Trophoblast cell (in vitro differentiated cells and primary cell): ENCODE results near the gene JAK2. TPM values are rescaled to one million over a fixed set of nuclear protein-coding genes. Genes with fewer than 3 reads are reported as not detected.

ENCODE experiments used
- DNase-seq, 2 donors: peaks; one replicate each; pipeline ENCODE4 v3.0.0-alpha.2; 2016
- H2AFZ ChIP-seq: 2 replicates; pipeline ENCODE4 v1.6.1; 2013; ENCODE audit warnings: low read length, moderate library complexity, mild to moderate bottlenecking; ENCODE audit not compliant: insufficient read depth, poor library complexity
- H2AK5ac ChIP-seq: 2 replicates; pipeline ENCODE4 v1.6.1; 2013; ENCODE audit warnings: mild to moderate bottlenecking, low read length
- H2BK120ac ChIP-seq: 2 replicates; pipeline ENCODE4 v1.6.1; 2013; ENCODE audit warnings: low read length, mild to moderate bottlenecking, moderate library complexity; ENCODE audit not compliant: insufficient read depth, poor library complexity
- H2BK12ac ChIP-seq: 2 replicates; pipeline ENCODE4 v1.6.1; 2013; ENCODE audit warnings: mild to moderate bottlenecking, low read length, moderate library complexity
- H2BK5ac ChIP-seq: 2 replicates; pipeline ENCODE4 v1.6.1; 2013; ENCODE audit warnings: low read length, low read depth, moderate library complexity, mild to moderate bottlenecking; ENCODE audit not compliant: poor library complexity
- H3K14ac ChIP-seq: 2 replicates; pipeline ENCODE4 v1.6.1; 2013; ENCODE audit warnings: mild to moderate bottlenecking, low read length
- H3K18ac ChIP-seq: 2 replicates; pipeline ENCODE4 v1.6.1; 2013; ENCODE audit warnings: mild to moderate bottlenecking, low read length
- H3K23ac ChIP-seq: 2 replicates; pipeline ENCODE4 v1.6.1; 2013; ENCODE audit warnings: low read length
- H3K27ac ChIP-seq: 2 replicates; pipeline ENCODE4 v1.5.1; 2013; ENCODE audit warnings: low read depth, mild to moderate bottlenecking, inconsistent platforms, low read length, moderate library complexity
- H3K27me3 ChIP-seq: 2 replicates; pipeline ENCODE4 v1.6.1; 2013; ENCODE audit warnings: inconsistent platforms, mild to moderate bottlenecking, low read length, moderate library complexity; ENCODE audit not compliant: insufficient read depth
- H3K36me3 ChIP-seq, 2 experiments: 1 replicate in 1 of 2; 2 replicates in 1 of 2; pipeline ENCODE4 v1.6.1; 2013; ENCODE audit warnings: low read length in 2 of 2, mild to moderate bottlenecking in 2 of 2, moderate library complexity in 1 of 2; ENCODE audit not compliant: insufficient read depth in 2 of 2, control insufficient read depth in 1 of 2
- H3K4ac ChIP-seq: 2 replicates; pipeline ENCODE4 v1.6.1; 2013; ENCODE audit warnings: low read depth, mild to moderate bottlenecking, low read length, moderate library complexity
- H3K4me1 ChIP-seq, 2 experiments: 1 replicate in 1 of 2; 2 replicates in 1 of 2; pipeline ENCODE4 v1.6.1; 2013; ENCODE audit warnings: low read length in 2 of 2, mild to moderate bottlenecking in 2 of 2, moderate library complexity in 1 of 2; ENCODE audit not compliant: insufficient read depth in 2 of 2, control insufficient read depth in 1 of 2
- H3K4me2 ChIP-seq: 2 replicates; pipeline ENCODE4 v1.6.1; 2013; ENCODE audit warnings: inconsistent platforms, mild to moderate bottlenecking, low read length, moderate library complexity
- H3K4me3 ChIP-seq: 2 replicates; pipeline ENCODE4 v1.5.1; 2013; ENCODE audit warnings: mild to moderate bottlenecking, low read depth, low read length, inconsistent platforms
- H3K79me1 ChIP-seq: one replicate; pipeline ENCODE4 v1.6.1; 2013; ENCODE audit warnings: low read length
- H3K79me2 ChIP-seq: 2 replicates; pipeline ENCODE4 v1.6.1; 2013; ENCODE audit warnings: low read length, mild to moderate bottlenecking; ENCODE audit not compliant: control insufficient read depth, insufficient read depth, poor library complexity
- H3K9ac ChIP-seq: 2 replicates; pipeline ENCODE4 v1.6.1; 2013; ENCODE audit warnings: mild to moderate bottlenecking, low read length
- H3K9me3 ChIP-seq: 2 replicates; pipeline ENCODE4 v1.6.1; 2013; ENCODE audit warnings: low read depth, mild to moderate bottlenecking, control low read depth, inconsistent platforms, low read length; ENCODE audit not compliant: insufficient read depth
- H4K12ac ChIP-seq: 2 replicates; pipeline ENCODE4 v1.6.1; 2013; ENCODE audit warnings: low read depth, mild to moderate bottlenecking, low read length, moderate library complexity
- H4K8ac ChIP-seq: 2 replicates; pipeline ENCODE4 v1.6.1; 2013; ENCODE audit warnings: low read depth, mild to moderate bottlenecking, low read length, moderate library complexity
- H4K91ac ChIP-seq: one replicate; pipeline ENCODE4 v1.6.1; 2013; ENCODE audit warnings: low read depth, mild to moderate bottlenecking, low read length, moderate library complexity
- WGBS: extraction: QIAGEN DNeasy Blood & Tissue Kit; methylation state at CpG from one replicate; pipeline ENCODE4 v1.1.7; 2013; ENCODE audit warnings: missing lambda C conversion rate; ENCODE audit not compliant: insufficient read length, insufficient coverage; ENCODE audit errors: extremely low coverage; 5-methylcytosine and 5-hydroxymethylcytosine counted together
- polyA plus RNA-seq: library from polyadenylated mRNA; stranded (reverse); fragments of 200-250 nt; gene quantifications from 2 replicates; pipeline ENCODE4 v1.2.3, GENCODE V29; 2013

The JAK2 gene
- polyA plus RNA-seq: 2.5 and 3.1 TPM in 2 replicates

- Histone ChIP-seq H4K12ac (peak within 1 kb of the TSS; percentile 66), H4K91ac (peak within 1 kb of the TSS; percentile 92), H2AK5ac (no peak within 1 kb of the TSS), H3K18ac (peak within 1 kb of the TSS; percentile 77), H2AFZ (peak within 1 kb of the TSS; percentile 92), H3K4me1 (peaks cover 0 to 2% of the 10 kb centered on the region in 2 experiments), H3K9ac (peak within 1 kb of the TSS; percentile 81), H3K79me1 (peaks cover 10% of the 10 kb centered on the region), H2BK120ac (peak within 1 kb of the TSS; percentile 96), H3K4me2 (peak within 1 kb of the TSS; percentile 61), H2BK5ac (peak within 1 kb of the TSS; percentile 89), H3K4ac (peak within 1 kb of the TSS; percentile 40), H2BK12ac (peak within 1 kb of the TSS; percentile 51), H3K9me3 (no peaks in the 10 kb centered on the region), H3K4me3 (peak within 1 kb of the TSS; percentile 77), H3K14ac (peak within 1 kb of the TSS; percentile 85), H3K27ac (peak within 1 kb of the TSS; percentile 98), H3K36me3 (no peaks in the 10 kb centered on the region), H3K79me2 (peaks cover 8% of the 10 kb centered on the region), H4K8ac (peak within 1 kb of the TSS; percentile 75), H3K27me3 (no peaks in the 10 kb centered on the region), H3K23ac (no peak within 1 kb of the TSS)
- WGBS: no CpG with 5 or more reads among the region's 84 CpGs
- peak; percentile 95 to 97 for DNase-seq
Measured at GRCh38 chr9:4984621-4985385, at the start of gene JAK2. Gene JAK2, plus strand, starts transcription at chr9:4985272. Its CDS starts 36,716 bp downstream, at chr9:5021988.

- WGBS: 100% methylated on average over 1 of the region's 3 CpGs
- H3K27me3 ChIP-seq: no peaks in the 10 kb centered on the region
- H3K36me3 ChIP-seq: no peaks in the 10 kb centered on the region
- no peak overlapping the region for H4K12ac ChIP-seq
- no peak overlapping the region for H4K91ac ChIP-seq
- no peak overlapping the region for H3K27ac ChIP-seq
- H2AFZ ChIP-seq: no peak overlapping the region
- H3K4me2 ChIP-seq: no peak overlapping the region
- no peaks in the 10 kb centered on the region for H3K79me1 ChIP-seq
- H3K9me3 ChIP-seq: no peaks in the 10 kb centered on the region
- peaks cover 4% of the 10 kb centered on the region in 2 experiments for H3K4me1 ChIP-seq
- no peaks in the 10 kb centered on the region for H3K79me2 ChIP-seq
- no peak overlapping the region for H3K14ac ChIP-seq
- H2AK5ac ChIP-seq: no peak overlapping the region
- no peak overlapping the region for H2BK120ac ChIP-seq
- no peak overlapping the region for H3K18ac ChIP-seq
- H4K8ac ChIP-seq: no peak overlapping the region
- H3K9ac ChIP-seq: no peak overlapping the region
- no peak overlapping the region for H2BK5ac ChIP-seq
- H3K4me3 ChIP-seq: no peak overlapping the region
- H3K4ac ChIP-seq: no peak overlapping the region
- no peak overlapping the region for H3K23ac ChIP-seq
- DNase-seq: no peak
- no peak overlapping the region for H2BK12ac ChIP-seq
Measured at GRCh38 chr9:4936277-4936676, 48.8 kb upstream of the JAK2 start.

- H4K91ac ChIP-seq: no peak overlapping the region
- H3K27me3 ChIP-seq: no peaks in the 10 kb centered on the region
- no peak for DNase-seq
- H3K36me3 ChIP-seq: no peaks in the 10 kb centered on the region
- no peak overlapping the region for H4K12ac ChIP-seq
- peaks cover 4% of the 10 kb centered on the region in 2 experiments for H3K4me1 ChIP-seq
- H2BK12ac ChIP-seq: no peak overlapping the region
- no peak overlapping the region for H3K23ac ChIP-seq
- WGBS: no CpG with 5 or more reads among the region's 1 CpG
- no peaks in the 10 kb centered on the region for H3K79me1 ChIP-seq
- H3K18ac ChIP-seq: no peak overlapping the region
- H2AFZ ChIP-seq: no peak overlapping the region
- no peak overlapping the region for H2BK5ac ChIP-seq
- no peak overlapping the region for H2AK5ac ChIP-seq
- no peak overlapping the region for H3K27ac ChIP-seq
- H3K79me2 ChIP-seq: no peaks in the 10 kb centered on the region
- H3K4ac ChIP-seq: no peak overlapping the region
- no peak overlapping the region for H3K9ac ChIP-seq
- no peak overlapping the region for H2BK120ac ChIP-seq
- no peak overlapping the region for H4K8ac ChIP-seq
- no peak overlapping the region for H3K14ac ChIP-seq
- H3K9me3 ChIP-seq: no peaks in the 10 kb centered on the region
- no peak overlapping the region for H3K4me2 ChIP-seq
- H3K4me3 ChIP-seq: no peak overlapping the region
Measured at GRCh38 chr9:4936823-4937222, 48.2 kb upstream of the JAK2 start.

GRCh38 chr9:4937446-4937845, 47.6 kb upstream of the JAK2 start:
- Histone ChIP-seq H3K14ac (no peak overlapping the region), H3K27ac (no peak overlapping the region), H3K79me1 (no peaks in the 10 kb centered on the region), H2AK5ac (no peak overlapping the region), H4K12ac (no peak overlapping the region), H4K8ac (no peak overlapping the region), H3K4me1 (peaks cover 4% of the 10 kb centered on the region in 2 experiments), H3K4me3 (no peak overlapping the region), H3K79me2 (no peaks in the 10 kb centered on the region), H2BK5ac (no peak overlapping the region), H3K9me3 (no peaks in the 10 kb centered on the region), H3K4me2 (no peak overlapping the region), H3K27me3 (no peaks in the 10 kb centered on the region), H2BK120ac (no peak overlapping the region), H3K36me3 (no peaks in the 10 kb centered on the region), H3K18ac (no peak overlapping the region), H2BK12ac (no peak overlapping the region), H3K23ac (no peak overlapping the region), H4K91ac (no peak overlapping the region), H2AFZ (no peak overlapping the region), H3K4ac (no peak overlapping the region), H3K9ac (no peak overlapping the region)
- WGBS: no CpG with 5 or more reads among the region's 1 CpG
- DNase-seq: no peak
